ENCODE data around the gene PRRG2.
"Not testable (repeated sequence)": the region's sequence is repeated elsewhere in the genome, so short reads cannot be mapped to it uniquely, and the experiment has no call there.

The PRRG2 gene

GRCh38 chr19:49614096-49614833 lies 33.1 kb downstream of the PRRG2 start:
- no peak for DNase-seq (ENCODE audit: extremely low spot score)
- ChIA-PET POLR2A (no interaction called here), CTCF (no interaction called here)
- no peak for TF ChIP-seq CTCF (IDR thresholded peaks at IDR 0.05; ENCODE audit: control extremely low read depth, extremely low read depth, low read depth, missing control alignments)

- CTCF ChIA-PET = interaction anchor here (0.9 kb wide), 1 partner anchor 45 kb away, joined by 3 read pairs; no protein-coding TSS in a partner anchor
- POLR2A ChIA-PET = no interaction called here
- DNase-seq (ENCODE audit: extremely low spot score) = no peak
- no peak for TF ChIP-seq CTCF (IDR thresholded peaks at IDR 0.05; ENCODE audit: control extremely low read depth, extremely low read depth, low read depth, missing control alignments)
These were observed 34.7 kb downstream of the PRRG2 start for GRCh38 chr19:49615861-49616260.

GRCh38 chr19:49616532-49616931 lies 35.4 kb downstream of the PRRG2 start:
- ChIA-PET POLR2A (no interaction called here), CTCF (interaction anchor here (0.9 to 1.7 kb wide), 2 partner anchors 46 to 47 kb away, joined by 3 to 9 read pairs; no protein-coding TSS in a partner anchor)
- DNase-seq (ENCODE audit: extremely low spot score) = no peak
- TF ChIP-seq CTCF (IDR thresholded peaks at IDR 0.05; ENCODE audit: control extremely low read depth, extremely low read depth, low read depth, missing control alignments) = no peak

GRCh38 chr19:49616945-49617344 lies 35.8 kb downstream of the PRRG2 start:
- no peak for DNase-seq (ENCODE audit: extremely low spot score)
- CTCF ChIA-PET = interaction anchor here (1.7 kb wide), 1 partner anchor 47 kb away, joined by 9 read pairs; no protein-coding TSS in a partner anchor
- no peak for TF ChIP-seq CTCF (IDR thresholded peaks at IDR 0.05; ENCODE audit: control extremely low read depth, extremely low read depth, low read depth, missing control alignments)
- POLR2A ChIA-PET = no interaction called here

GRCh38 chr19:49617860-49618259 lies 36.7 kb downstream of the PRRG2 start:
- POLR2A ChIA-PET; DNase-seq (ENCODE audit: extremely low spot score): not testable (repeated sequence)
- CTCF ChIA-PET = interaction anchor here (1.2 to 1.7 kb wide), 3 partner anchors 11 to 48 kb away, joined by 4 to 9 read pairs (median 4); no protein-coding TSS in a partner anchor

- TF ChIP-seq CTCF (IDR thresholded peaks at IDR 0.05; ENCODE audit: control extremely low read depth, extremely low read depth, low read depth, missing control alignments) = no peak
- POLR2A ChIA-PET = no interaction called here
- DNase-seq (ENCODE audit: extremely low spot score) = no peak
- CTCF ChIA-PET = no interaction called here
These were observed 44.1 kb downstream of the PRRG2 start for GRCh38 chr19:49624967-49625910.
